Astrocyte (in vitro differentiated cells and primary cell): ENCODE results near the gene FGFR3. TPM values are rescaled to one million over a fixed set of nuclear protein-coding genes. Genes with fewer than 3 reads are reported as not detected.

ENCODE experiments used
- DNase-seq: peaks from one replicate; pipeline ENCODE4 v3.0.0-alpha.2; 2010; ENCODE audit warnings: low read depth
- FAIRE-seq: peaks from 2 replicates; lab custom pipeline; 2011; peaks lifted over from hg19 to GRCh38; lab: Jason Lieb, UNC
- H2AFZ ChIP-seq: 2 replicates; pipeline ENCODE4 v1.6.0; 2012; ENCODE audit warnings: low read depth, low read length, inconsistent platforms
- H3K27ac ChIP-seq: 2 replicates; pipeline ENCODE4 v1.5.1; 2011; ENCODE audit warnings: low read depth, low read length, inconsistent platforms
- H3K27me3 ChIP-seq: 2 replicates; pipeline ENCODE4 v1.6.0; 2011; ENCODE audit warnings: low read length, inconsistent platforms; ENCODE audit not compliant: insufficient read depth
- H3K36me3 ChIP-seq: 2 replicates; pipeline ENCODE4 v1.5.1; 2011; ENCODE audit warnings: low read length, inconsistent platforms; ENCODE audit not compliant: insufficient read depth
- H3K4me1 ChIP-seq: 2 replicates; pipeline ENCODE4 v1.5.1; 2011; ENCODE audit warnings: low read length, inconsistent platforms; ENCODE audit not compliant: insufficient read depth
- H3K4me2 ChIP-seq: 2 replicates; pipeline ENCODE4 v1.6.0; 2012; ENCODE audit warnings: low read length, inconsistent platforms
- H3K4me3 ChIP-seq: 2 replicates; pipeline ENCODE4 v1.5.1; 2011; ENCODE audit warnings: low read depth, mild to moderate bottlenecking, low read length, inconsistent platforms; ENCODE audit not compliant: insufficient read depth
- H3K79me2 ChIP-seq: 2 replicates; pipeline ENCODE4 v1.6.0; 2012; ENCODE audit warnings: mild to moderate bottlenecking, low read length, inconsistent platforms; ENCODE audit not compliant: insufficient read depth
- H3K9ac ChIP-seq: 2 replicates; pipeline ENCODE4 v1.6.0; 2012; ENCODE audit warnings: mild to moderate bottlenecking, low read length, inconsistent platforms
- H3K9me3 ChIP-seq: 2 replicates; pipeline ENCODE4 v1.5.1; 2012; ENCODE audit warnings: low read depth, mild to moderate bottlenecking, low read length, inconsistent platforms; ENCODE audit not compliant: insufficient read depth
- H4K20me1 ChIP-seq: 2 replicates; pipeline ENCODE4 v1.6.0; 2012; ENCODE audit warnings: low read length, inconsistent platforms; ENCODE audit not compliant: insufficient read depth
- H3K27ac Mint-ChIP-seq: one replicate; pipeline ENCODE4 v1.8.0; 2021; ENCODE audit warnings: mild to moderate bottlenecking, mixed read lengths; ENCODE audit not compliant: unreplicated experiment
- H3K27me3 Mint-ChIP-seq: one replicate; pipeline ENCODE4 v1.8.0; 2021; ENCODE audit warnings: low read depth, mixed read lengths; ENCODE audit not compliant: unreplicated experiment
- H3K36me3 Mint-ChIP-seq: one replicate; pipeline ENCODE4 v1.8.0; 2021; ENCODE audit warnings: low read depth, mixed read lengths; ENCODE audit not compliant: unreplicated experiment
- H3K4me1 Mint-ChIP-seq: one replicate; pipeline ENCODE4 v1.8.0; 2021; ENCODE audit warnings: low read depth, mixed read lengths; ENCODE audit not compliant: unreplicated experiment
- H3K4me3 Mint-ChIP-seq: one replicate; pipeline ENCODE4 v1.8.0; 2021; ENCODE audit warnings: mild to moderate bottlenecking, moderate library complexity, mixed read lengths; ENCODE audit not compliant: unreplicated experiment
- H3K9me3 Mint-ChIP-seq: one replicate; pipeline ENCODE4 v1.8.0; 2021; ENCODE audit warnings: mild to moderate bottlenecking, mixed read lengths; ENCODE audit not compliant: unreplicated experiment
- CTCF ChIP-seq: IDR thresholded peaks from 2 replicates; pipeline ENCODE4 v1.5.1; 2011; ENCODE audit warnings: low read depth, mild to moderate bottlenecking, inconsistent platforms, low read length, moderate library complexity; ENCODE audit not compliant: insufficient read depth
- EZH2 ChIP-seq: IDR thresholded peaks from 2 replicates; pipeline ENCODE4 v1.6.1; 2012; ENCODE audit warnings: mild to moderate bottlenecking, low read length, inconsistent platforms; ENCODE audit not compliant: insufficient read depth
- total RNA-seq: library from RNA; stranded (reverse); gene quantifications from 2 replicates; pipeline ENCODE4 v1.2.1, GENCODE V29; 2021

The FGFR3 gene
- total RNA-seq, 1 donor from 2014 or later, result 3.9 TPM

DNA sequence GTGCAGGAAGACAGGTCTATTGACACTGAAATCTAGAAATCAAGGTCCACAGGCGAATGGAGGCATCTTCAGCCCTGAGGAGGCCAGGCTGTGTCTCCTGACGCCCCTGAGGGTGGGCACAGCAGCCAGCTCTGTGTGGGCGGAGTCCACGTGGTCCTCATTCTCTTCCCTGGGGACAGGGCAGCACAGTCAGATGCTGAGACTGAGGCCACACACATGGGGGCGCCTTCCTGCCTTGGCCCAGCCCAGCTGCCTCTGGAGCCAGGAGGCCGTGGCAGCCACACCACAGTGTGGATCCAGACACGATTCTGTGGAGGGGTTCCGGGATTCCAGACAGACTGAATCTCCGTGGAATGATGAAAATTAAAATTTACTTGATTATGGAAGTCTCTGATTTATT is 20.8 kb downstream of the FGFR3 start:
- Mint-ChIP-seq H3K9me3 (no peaks in the 10 kb centered on the region), H3K27ac (peak overlapping the region; percentile 27), H3K27me3 (no peaks in the 10 kb centered on the region), H3K36me3 (peaks cover 6% of the 10 kb centered on the region), H3K4me3 (no peak overlapping the region), H3K4me1 (no peaks in the 10 kb centered on the region)
- H3K27ac ChIP-seq, result no peak overlapping the region
- no peaks in the 10 kb centered on the region for H3K27me3 ChIP-seq
- H3K36me3 ChIP-seq, result peaks cover 17% of the 10 kb centered on the region
- no peak for DNase-seq
- no peak overlapping the region for H3K9ac ChIP-seq
- no peak for TF ChIP-seq CTCF
- no peak for TF ChIP-seq EZH2
- H3K4me2 ChIP-seq, result no peak overlapping the region
- no peak overlapping the region for H2AFZ ChIP-seq
- peaks cover 22% of the 10 kb centered on the region for H4K20me1 ChIP-seq
- no peaks in the 10 kb centered on the region for H3K79me2 ChIP-seq
- no peak for FAIRE-seq
- H3K4me1 ChIP-seq, result no peaks in the 10 kb centered on the region
- no peaks in the 10 kb centered on the region for H3K9me3 ChIP-seq
- no peak overlapping the region for H3K4me3 ChIP-seq

- peaks cover 19% of the 10 kb centered on the region for H4K20me1 ChIP-seq
- DNase-seq, result no peak
- Mint-ChIP-seq H3K9me3 (no peaks in the 10 kb centered on the region), H3K27ac (no peak overlapping the region), H3K27me3 (no peaks in the 10 kb centered on the region), H3K4me3 (no peak overlapping the region), H3K4me1 (no peaks in the 10 kb centered on the region), H3K36me3 (peaks cover 11% of the 10 kb centered on the region)
- H3K27ac ChIP-seq, result no peak overlapping the region
- peaks cover 22% of the 10 kb centered on the region for H3K36me3 ChIP-seq
- no peak for FAIRE-seq
- no peaks in the 10 kb centered on the region for H3K4me1 ChIP-seq
- H3K9me3 ChIP-seq, result no peaks in the 10 kb centered on the region
- no peaks in the 10 kb centered on the region for H3K27me3 ChIP-seq
- no peak overlapping the region for H3K9ac ChIP-seq
- no peak overlapping the region for H3K4me2 ChIP-seq
- no peaks in the 10 kb centered on the region for H3K79me2 ChIP-seq
- TF ChIP-seq EZH2 (no peak), CTCF (no peak)
- no peak overlapping the region for H3K4me3 ChIP-seq
- no peak overlapping the region for H2AFZ ChIP-seq
These were observed 21.4 kb downstream of the FGFR3 start for GRCh38 chr4:1814453-1814852.

- Histone ChIP-seq H3K27me3 (no peaks in the 10 kb centered on the region), H3K4me3 (no peak overlapping the region), H3K9me3 (no peaks in the 10 kb centered on the region), H3K79me2 (no peaks in the 10 kb centered on the region), H4K20me1 (peaks cover 10% of the 10 kb centered on the region), H3K9ac (no peak overlapping the region), H3K36me3 (peaks cover 25% of the 10 kb centered on the region), H3K4me2 (no peak overlapping the region), H2AFZ (no peak overlapping the region), H3K27ac (no peak overlapping the region), H3K4me1 (no peaks in the 10 kb centered on the region)
- H3K36me3 Mint-ChIP-seq, result peaks cover 13% of the 10 kb centered on the region
- H3K27ac Mint-ChIP-seq, result no peak overlapping the region
- DNase-seq (no peak), FAIRE-seq (no peak)
- H3K27me3 Mint-ChIP-seq, result no peaks in the 10 kb centered on the region
- H3K9me3 Mint-ChIP-seq, result no peaks in the 10 kb centered on the region
- no peak overlapping the region for H3K4me3 Mint-ChIP-seq
- no peaks in the 10 kb centered on the region for H3K4me1 Mint-ChIP-seq
- TF ChIP-seq EZH2, result no peak
- no peak for TF ChIP-seq CTCF
These were observed 22.3 kb downstream of the FGFR3 start for GRCh38 chr4:1815096-1815996.
